Measurements from ENCODE around the gene ZSCAN16. TPM values are rescaled to one million over a fixed set of nuclear protein-coding genes. Genes with fewer than 3 reads are reported as not detected.
"Not testable (repeated sequence)": the region's sequence is repeated elsewhere in the genome, so short reads cannot be mapped to it uniquely, and the experiment has no call there.

ZSCAN16 gene
- 1 to 10 TPM; 1.3 to 5.9 TPM for total RNA-seq

- intact Hi-C loops (cut with DNase I) = loop anchor here (10.0 kb wide), 1 partner anchor 130 kb away; the partner anchor contains the start of genes NKAPL and ZKSCAN4
- TF ChIP-seq CTCF (IDR thresholded peaks at IDR 0.05) (peak in 1 of 7 experiments; percentile 8), POLR2A (IDR thresholded peaks at IDR 0.05) (peak in 2 of 3 donors; percentile 58 to 60)
- WGBS, 2 donors = 0% methylated on average over 23 to 28 of the region's 28 CpGs
- H3K4me3 ChIP-seq = peak within 1 kb of the TSS; percentile 48 to 64
- peaks cover 15% of the 10 kb centered on the region for H3K4me1 ChIP-seq
- H3K27me3 ChIP-seq = no peaks in the 10 kb centered on the region
- ATAC-seq = peak; percentile 97
- DNase-seq = peak; percentile 78 to 88 (median 82)
- peak within 1 kb of the TSS in 3 of 4 donors; percentile 17 to 67 (median 66) for H3K27ac ChIP-seq
- no peaks in the 10 kb centered on the region for H3K9me3 ChIP-seq
- H3K36me3 ChIP-seq (replicated peaks in 1 of 2; ENCODE audit: insufficient read depth in 1 of 2, low read depth in 2 of 2) = peaks cover 6% of the 10 kb centered on the region in 2 donors
Measured at GRCh38 chr6:28124350-28124970, at the start of gene ZSCAN16. ZSCAN16 (plus strand) TSS chr6:28124609; CDS start chr6:28125444, 835 bp downstream.

- ATAC-seq (no peak), DNase-seq (no peak)
- H3K4me3 ChIP-seq = no peak overlapping the region
- H3K4me1 ChIP-seq = peaks cover 25% of the 10 kb centered on the region
- TF ChIP-seq POLR2A (IDR thresholded peaks at IDR 0.05) = no peak
- TF ChIP-seq CTCF (IDR thresholded peaks at IDR 0.05) = no peak
- no peaks in the 10 kb centered on the region for H3K36me3 ChIP-seq (replicated peaks in 1 of 2; ENCODE audit: insufficient read depth in 1 of 2, low read depth in 2 of 2)
- intact Hi-C loops (cut with DNase I) = no loop called here
- no peak overlapping the region for H3K27ac ChIP-seq
- H3K27me3 ChIP-seq = no peaks in the 10 kb centered on the region
- no peaks in the 10 kb centered on the region for H3K9me3 ChIP-seq
Measured at GRCh38 chr6:28078050-28078449, 46.4 kb upstream of the ZSCAN16 start.

DNA sequence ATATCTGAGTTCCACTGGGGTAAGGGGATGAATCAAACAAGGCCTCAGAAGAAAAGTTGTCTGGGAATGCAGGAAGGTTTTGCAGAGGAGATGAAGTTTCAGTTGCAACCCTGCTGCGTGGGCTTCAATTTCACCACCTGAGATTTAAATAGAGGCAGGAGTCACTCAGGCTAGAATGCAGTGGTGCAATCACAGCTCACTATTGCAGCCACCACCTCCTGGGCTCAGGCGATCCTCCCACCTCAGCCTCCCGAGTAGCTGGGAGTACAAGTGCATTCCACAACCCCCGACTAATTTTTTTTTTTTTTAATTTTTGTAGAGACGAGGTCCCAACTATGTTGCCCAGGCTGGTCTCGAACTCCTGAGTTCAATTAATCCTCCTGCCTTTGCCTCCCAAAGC lies 45.6 kb upstream of the ZSCAN16 start:
- no peaks in the 10 kb centered on the region for H3K9me3 ChIP-seq
- DNase-seq (no peak), ATAC-seq (no peak)
- H3K27ac ChIP-seq = no peak overlapping the region
- H3K27me3 ChIP-seq = no peaks in the 10 kb centered on the region
- H3K4me1 ChIP-seq = peaks cover 29% of the 10 kb centered on the region
- no peaks in the 10 kb centered on the region for H3K36me3 ChIP-seq (replicated peaks in 1 of 2; ENCODE audit: insufficient read depth in 1 of 2, low read depth in 2 of 2)
- no peak overlapping the region for H3K4me3 ChIP-seq
- WGBS, 2 donors = 87 to 89% methylated on average over 6 of the region's 6 CpGs
- TF ChIP-seq POLR2A (IDR thresholded peaks at IDR 0.05) (no peak), CTCF (IDR thresholded peaks at IDR 0.05) (no peak)
- intact Hi-C loops (cut with DNase I) = no loop called here

- peak in 1 of 7 experiments; percentile 6 for TF ChIP-seq CTCF (IDR thresholded peaks at IDR 0.05)
- peak in 1 of 3 donors; percentile 62 for TF ChIP-seq POLR2A (IDR thresholded peaks at IDR 0.05)
- peak within 1 kb of the TSS; percentile 84 to 91 (median 88) for H3K27ac ChIP-seq
- H3K27me3 ChIP-seq; H3K9me3 ChIP-seq; DNase-seq; intact Hi-C loops (cut with DNase I); H3K36me3 ChIP-seq (replicated peaks in 1 of 2; ENCODE audit: insufficient read depth in 1 of 2, low read depth in 2 of 2): not testable (repeated sequence)
- peak; percentile 39 for ATAC-seq
- 0% methylated on average over 15 of the region's 15 CpGs for WGBS, 2 donors
- peaks cover 29% of the 10 kb centered on the region for H3K4me1 ChIP-seq
- H3K4me3 ChIP-seq = peak within 1 kb of the TSS; percentile 54 to 58
Measured at GRCh38 chr6:28080381-28080630, 44.1 kb upstream of the ZSCAN16 start, which contains the start of gene ZNF165. ZNF165 (plus strand) TSS chr6:28080568; CDS start chr6:28085481, 4,913 bp downstream.
